GM19324 (cell line): Measurements from ENCODE around the gene FNBP1.

ENCODE experiments used
- ATAC-seq: cut with Tn5 transposase; IDR thresholded peaks from one replicate; pipeline ENCODE4 v1.9.1; 2021; ENCODE audit warnings: mild to moderate bottlenecking, moderate library complexity; ENCODE audit not compliant: unreplicated experiment, low FRiP score

FNBP1 gene

GRCh38 chr9:130049431-130050210 is 6.6 kb upstream of the FNBP1 start:
- ATAC-seq, result no peak

- no peak for ATAC-seq
These were observed 2.9 kb upstream of the FNBP1 start for GRCh38 chr9:130045725-130046450.

DNA sequence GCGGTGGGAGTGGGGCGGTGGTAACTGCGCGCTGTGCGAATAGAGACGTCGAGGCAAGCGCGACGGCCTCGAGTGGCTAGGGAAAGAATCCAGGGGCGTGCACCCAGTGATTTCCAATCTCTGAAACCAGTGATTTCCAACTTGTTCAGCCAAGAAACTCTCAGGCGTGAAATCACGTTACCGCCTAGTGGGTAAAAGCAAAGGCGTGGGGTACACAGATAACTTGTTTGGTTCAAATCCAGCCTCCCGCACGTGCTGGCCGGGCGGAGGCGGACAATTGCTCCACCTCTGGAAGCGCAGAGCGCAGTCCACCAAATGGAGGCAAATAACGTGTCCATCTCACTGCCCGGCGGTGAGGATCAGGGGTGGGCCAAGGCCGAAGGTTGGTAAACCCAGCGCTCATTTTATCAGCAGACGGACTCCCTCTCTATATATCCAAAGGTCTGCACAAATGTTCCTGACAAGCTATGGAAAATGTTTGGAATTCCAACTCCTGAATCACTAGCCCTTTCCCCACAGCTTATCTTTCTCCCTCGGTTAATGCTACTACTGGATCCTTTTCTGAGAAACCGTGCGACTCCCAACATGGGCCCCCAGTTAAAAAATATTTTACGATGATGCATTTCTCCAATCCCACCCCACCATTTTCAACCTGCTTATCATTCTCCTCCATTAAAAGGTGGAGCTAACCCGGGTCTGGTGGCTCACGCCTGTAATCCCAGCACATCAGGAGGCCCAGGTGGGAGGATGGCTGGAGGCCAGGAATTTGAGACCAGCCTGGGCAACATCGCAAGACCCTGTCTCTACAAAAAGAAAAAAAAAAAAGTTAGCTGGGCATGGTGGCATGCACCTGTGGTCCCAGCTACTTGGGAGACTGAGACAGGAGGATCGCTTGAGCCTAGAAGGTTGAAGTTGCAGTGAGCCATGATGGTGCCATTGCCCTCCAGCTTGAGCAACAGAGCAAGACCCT is 950 bp upstream of the FNBP1 start:
- no peak for ATAC-seq

DNA sequence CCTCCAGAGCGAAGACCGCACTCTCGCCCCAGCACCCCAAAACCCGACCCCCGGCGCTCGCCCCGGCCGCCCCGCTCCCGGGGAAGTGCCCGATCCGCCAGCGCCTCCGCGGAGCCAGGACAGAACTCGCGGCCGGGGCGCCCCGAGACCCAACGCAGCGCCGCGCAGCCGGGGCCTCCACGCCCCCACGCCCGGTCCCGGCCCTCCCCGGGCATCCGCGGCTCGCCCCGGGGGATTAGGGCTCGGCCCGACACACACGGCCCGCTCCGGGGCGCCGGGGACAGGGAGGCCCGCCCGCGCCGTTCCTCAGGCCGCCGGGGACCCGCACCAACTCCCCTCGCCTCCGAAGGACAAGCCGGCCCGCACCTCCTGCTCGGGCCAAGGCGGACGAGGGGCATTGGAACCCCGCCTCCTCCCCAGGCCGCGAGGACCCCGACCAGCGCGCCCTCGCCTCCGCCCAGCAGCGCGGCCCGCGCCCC is 544 bp downstream of the FNBP1 start:
- peak; percentile 1 for ATAC-seq

DNA sequence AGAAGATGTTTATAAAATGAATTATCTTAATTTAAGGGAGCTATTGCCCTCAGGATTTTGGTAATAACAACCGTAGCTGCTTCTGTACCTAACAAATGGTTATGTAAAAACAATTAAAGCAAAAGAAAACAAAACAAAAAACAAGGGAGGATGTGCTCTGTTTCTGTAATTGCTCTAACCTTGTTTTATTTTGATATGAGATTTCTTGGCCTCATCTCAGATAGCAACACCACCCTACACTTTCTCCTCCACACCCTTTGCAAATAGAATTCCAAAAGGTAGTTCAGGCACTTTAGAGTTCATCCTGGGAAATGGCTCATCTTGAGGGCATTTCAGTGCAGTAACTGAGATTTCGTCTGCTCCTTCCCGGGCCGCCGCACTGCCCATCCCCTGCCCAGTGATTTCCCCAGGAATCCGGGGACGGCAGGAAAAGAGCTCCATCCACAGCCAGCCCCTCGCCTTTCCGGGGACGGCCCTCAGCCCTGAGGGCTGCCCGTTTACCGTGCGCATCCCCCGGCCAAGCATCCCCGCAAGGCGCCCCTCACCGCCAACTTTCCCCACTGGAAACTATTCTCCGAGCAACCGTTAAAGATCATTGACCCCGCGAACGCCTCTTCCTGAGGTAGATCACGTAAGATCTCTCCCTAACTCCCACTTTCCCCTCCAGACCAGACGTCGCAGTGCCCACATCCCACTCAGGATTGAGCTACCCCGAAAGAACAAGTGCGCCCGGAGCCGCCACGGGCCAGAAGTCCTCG is 1.2 kb downstream of the FNBP1 start:
- no peak for ATAC-seq

- no peak for ATAC-seq
These were observed 1.9 kb downstream of the FNBP1 start for GRCh38 chr9:130040984-130041647.

DNA sequence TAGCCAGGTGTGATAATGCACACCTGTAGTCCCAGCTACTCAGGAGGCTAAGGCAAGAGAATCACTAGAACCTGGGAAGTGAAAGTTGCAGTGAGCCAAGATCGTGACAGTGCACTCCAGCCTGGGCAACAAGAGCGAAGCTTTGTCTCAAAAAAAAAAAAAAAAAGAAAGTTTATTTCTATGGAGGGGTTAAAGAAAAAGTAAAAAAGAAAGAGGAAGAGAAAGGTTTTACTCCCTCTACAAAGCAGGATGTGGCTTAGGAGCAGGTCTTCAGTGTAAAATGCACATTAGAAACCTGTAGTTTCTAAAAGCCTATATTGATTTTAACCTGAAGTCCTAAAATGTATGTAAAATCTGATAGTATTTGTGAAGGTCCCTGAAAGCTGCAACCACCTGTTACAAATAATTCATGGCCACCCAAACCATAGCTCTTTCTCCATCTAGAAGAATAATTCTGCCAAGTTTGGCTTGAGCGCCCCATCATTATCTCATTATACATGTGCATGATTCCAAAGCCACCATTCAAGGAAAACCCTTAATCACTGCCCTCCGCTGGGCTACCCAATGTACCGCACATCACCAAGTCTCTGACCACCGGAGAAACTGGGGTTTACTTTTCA is 3.4 kb downstream of the FNBP1 start:
- no peak for ATAC-seq

- no peak for ATAC-seq
These were observed 6.9 kb downstream of the FNBP1 start for GRCh38 chr9:130036099-130036498.

GRCh38 chr9:130034570-130034969 is 8.4 kb downstream of the FNBP1 start:
- no peak for ATAC-seq

GRCh38 chr9:130030651-130031127 is 12.3 kb downstream of the FNBP1 start:
- ATAC-seq, result no peak

DNA sequence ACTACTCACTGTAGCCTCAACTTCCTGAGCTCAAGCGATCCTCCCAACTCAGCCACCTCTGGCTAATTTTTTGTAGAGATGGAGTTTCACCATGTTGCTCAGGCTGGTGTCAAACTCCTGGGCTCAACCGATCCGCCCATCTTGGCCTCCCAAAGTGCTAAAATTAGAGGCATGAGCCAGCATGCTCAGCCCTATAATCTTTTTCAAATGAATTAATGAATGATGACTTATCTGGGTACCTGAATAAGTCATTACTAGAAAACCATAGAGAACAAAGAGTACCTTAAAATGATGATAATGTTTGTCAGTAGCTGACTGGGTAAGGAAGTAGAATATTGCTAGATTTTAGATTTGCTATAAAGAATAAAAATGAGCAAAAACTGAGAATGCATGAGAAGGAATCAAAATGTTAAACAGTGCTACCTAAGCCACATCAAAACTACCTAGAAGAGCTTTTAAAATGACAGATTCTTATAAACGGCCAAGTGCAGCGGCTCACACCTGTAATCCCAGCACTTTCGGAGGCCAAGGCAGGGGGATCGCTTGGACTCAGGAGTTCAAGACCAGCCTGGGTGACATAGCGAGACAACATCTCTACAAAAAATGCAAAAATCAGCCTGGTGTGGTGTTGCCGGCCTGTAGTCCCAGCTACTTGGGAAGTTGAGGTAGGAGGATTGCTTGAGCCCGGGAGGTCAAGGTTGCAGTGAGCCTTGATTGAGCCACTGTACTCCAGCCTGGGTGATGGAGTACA is 13.6 kb downstream of the FNBP1 start:
- no peak for ATAC-seq

- ATAC-seq, result no peak
These were observed 14.3 kb downstream of the FNBP1 start for GRCh38 chr9:130028493-130029222.

DNA sequence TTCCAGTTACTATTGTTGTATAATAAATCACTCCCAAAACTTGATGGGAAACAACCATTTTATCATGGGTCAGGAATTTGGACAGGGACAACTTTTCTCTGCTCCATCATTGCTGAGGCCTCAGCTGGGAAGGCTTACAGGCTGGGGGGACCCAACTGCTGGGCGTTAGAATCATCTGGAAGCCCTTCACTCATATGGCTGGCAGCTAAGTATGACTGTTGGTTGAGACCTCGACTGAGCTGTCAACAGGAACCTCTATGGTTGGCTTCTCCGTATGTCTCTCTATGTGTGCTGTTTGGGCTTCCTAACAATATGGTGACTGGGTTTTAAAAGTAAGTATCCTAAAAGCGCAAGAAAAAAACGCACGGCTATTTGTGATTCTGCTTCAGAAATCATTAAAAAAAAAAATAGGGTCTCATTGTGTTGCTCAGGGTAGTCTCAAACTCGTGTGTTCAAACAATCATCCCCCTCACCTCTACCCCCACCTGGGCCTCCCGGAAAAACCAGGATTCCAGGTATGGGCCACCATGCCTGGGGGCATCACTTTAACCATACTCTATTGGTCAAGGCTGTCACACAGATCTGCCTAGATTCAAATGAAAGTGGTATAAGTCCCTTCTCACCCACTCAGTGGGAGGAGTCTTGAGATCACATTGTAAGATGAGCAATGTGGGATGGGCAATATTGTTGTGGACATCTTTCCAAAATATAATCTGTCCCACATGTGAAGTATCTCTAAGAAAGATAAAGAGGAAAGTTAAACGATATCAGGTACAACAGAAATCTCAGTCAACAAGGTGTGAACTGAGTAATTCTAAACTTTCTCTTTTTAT is 15.2 kb downstream of the FNBP1 start:
- ATAC-seq, result no peak

DNA sequence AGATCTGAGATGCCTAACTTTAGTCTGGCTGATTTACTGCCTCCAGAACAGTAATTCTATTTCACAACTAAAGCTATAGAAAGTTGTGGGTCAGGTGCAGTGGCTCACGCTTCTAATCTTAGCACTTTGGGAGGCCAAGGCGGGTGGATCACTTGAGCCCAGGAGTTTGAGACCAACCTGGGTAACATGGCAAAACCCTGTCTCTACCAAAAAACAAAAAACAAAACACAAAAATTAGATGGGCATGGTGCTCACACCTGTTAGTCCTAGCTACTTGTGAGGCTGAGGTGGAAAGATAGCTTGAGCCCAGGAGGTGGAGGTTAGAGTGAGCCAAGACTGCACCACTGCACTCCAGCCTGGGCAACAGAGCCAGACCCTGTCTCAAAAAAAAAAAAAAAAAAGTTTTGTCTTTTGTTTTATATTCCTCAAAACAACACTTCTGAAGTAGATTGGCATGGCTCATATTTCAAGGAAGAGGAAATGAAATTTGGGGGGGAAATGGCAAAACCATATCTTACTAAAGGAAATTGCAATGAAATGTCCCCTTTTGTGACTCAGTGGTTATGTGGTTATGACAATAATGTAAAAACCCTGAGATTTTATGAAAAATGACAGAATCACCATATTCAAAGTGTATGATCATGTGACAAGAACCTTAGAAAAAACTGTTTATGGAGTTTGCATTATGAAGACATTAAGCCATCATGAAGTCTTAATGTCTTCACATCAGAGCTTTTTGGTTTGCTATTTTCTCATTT is 16.2 kb downstream of the FNBP1 start:
- ATAC-seq, result no peak

DNA sequence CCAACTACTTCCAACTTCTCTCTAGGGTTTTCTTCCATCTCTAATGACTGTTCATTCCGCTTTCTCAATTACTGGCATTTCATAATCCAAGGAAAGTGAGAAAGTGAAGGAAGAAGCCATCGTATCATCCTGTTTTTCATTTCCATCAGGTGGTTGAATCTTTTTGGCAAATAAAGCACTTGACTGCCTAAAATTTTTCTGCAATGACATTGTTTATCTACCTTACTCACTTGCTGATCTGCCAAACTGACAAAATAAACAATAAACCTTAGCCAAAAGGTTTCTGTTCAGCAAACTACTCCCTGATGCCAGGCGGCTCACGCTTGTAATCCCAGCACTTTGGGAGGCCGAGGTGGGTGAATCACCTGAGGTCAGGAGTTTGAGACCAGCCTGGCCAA is 18.4 kb downstream of the FNBP1 start:
- no peak for ATAC-seq

DNA sequence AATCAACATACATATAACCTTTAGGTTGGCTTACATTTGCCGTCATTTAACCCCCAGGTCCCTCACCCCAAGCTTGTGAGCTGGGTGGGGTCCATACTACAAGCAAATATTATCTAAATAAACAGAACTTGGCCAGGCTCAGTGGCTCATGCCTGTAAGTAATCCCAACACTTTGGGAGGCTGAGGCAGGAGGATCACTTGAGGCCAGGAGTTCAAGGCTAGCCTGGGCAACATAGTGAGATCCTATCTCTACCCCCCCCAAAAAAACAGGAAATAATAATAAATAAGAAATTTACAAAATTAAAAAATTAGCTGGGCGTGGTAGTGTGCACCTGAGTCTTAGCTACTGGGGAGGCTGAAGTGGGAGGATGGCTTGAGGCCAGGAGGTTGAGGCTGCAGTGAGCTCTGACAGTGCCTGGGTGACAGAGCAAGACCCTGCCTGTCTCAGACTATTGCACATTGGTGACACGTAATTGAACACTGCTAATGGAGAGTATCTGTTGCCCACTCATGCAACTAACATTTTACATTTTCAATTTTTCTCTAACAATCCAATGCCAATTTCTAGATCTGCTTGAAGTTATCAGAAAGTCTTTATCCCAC is 18.9 kb downstream of the FNBP1 start:
- no peak for ATAC-seq
